GM21786 (cell line): ENCODE results near the gene ABLIM2.

Experiments
- ATAC-seq: cut with Tn5 transposase; IDR thresholded peaks from one replicate; pipeline ENCODE4 v1.9.1; 2021; ENCODE audit not compliant: unreplicated experiment

The ABLIM2 gene

GRCh38 chr4:8176547-8177399 lies 18.2 kb upstream of the ABLIM2 start:
- ATAC-seq = peak; percentile 71

- no peak for ATAC-seq
Measured at GRCh38 chr4:8175686-8176085, 17.1 kb upstream of the ABLIM2 start.

- no peak for ATAC-seq
Measured at GRCh38 chr4:8174970-8175369, 16.4 kb upstream of the ABLIM2 start.

DNA sequence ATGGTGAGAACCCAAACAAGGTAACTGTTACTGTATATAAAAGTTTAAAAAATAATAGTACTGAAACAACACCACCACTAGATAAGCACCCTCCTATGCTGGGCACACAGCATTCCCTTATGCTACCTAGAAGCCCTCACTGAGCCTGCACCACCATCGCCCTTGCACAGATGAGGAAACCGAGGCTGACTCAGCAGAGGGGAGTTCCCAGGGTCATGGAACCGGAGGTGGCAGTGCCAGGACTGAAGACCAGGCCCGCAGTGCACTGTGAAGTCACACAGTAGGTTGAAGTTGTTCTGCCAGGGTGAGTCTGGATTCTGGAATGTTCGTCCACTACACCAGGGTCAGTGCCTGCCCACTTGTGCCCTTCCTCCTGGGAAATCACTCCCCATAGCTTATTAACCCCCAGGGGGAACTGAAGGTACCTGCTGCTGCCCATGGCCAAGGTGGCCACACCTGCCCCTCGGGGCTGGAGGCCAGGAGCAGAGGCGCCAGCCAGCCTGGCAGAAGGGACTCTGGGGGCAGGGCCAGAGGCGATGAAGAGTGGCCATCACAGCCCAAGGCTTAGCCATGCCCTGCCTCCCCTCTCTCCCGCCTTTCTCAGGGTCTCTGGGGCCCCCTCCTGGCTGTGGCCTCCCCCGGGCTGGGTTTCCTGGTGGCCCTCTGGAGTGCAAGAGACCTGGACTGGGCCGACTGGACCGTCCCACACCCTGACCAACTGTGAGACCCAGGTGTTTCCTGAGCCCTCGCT lies 15.1 kb upstream of the ABLIM2 start:
- no peak for ATAC-seq

GRCh38 chr4:8171984-8172924 lies 13.6 kb upstream of the ABLIM2 start:
- ATAC-seq = peak; percentile 82

- ATAC-seq = no peak
Measured at GRCh38 chr4:8171266-8171665, 12.7 kb upstream of the ABLIM2 start.

DNA sequence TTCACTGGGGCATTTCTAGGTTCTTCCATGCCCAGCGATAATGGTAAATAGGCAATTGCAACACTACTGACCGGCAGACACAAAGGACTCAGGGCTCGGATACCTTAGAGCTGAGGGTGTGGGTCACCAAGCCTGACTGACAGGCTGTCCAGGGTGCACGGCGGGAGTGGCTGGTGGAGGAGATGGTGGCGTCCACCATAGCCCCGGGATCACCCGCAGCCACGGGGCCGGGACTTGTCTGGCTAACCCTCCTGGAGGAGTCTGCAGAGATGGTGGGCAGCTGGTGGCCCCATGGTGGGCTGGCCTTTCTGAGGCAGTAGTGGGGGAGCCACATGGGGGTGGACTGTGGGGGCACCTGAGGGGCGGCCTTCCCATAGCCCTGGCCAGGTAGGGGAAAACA lies 11.7 kb upstream of the ABLIM2 start:
- no peak for ATAC-seq

DNA sequence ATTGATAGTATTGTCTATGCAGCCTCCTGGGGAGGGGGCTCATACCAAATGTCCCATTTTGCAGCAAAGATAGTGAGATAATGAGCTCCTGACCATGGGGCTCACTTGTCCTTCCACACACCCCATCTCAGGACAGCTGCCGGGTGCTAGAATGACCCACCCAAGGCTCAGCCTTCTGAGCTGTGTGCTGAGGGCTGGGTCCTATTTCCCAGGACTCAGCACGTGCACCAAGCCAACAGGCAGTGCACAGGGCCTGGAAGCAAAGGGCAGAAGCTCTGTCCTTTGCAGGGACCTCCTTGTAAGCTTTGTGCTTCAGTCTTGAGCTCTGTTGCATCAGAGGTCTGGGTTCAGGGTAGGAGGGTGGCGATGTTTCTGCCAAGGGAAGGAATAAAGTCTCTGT lies 11.2 kb upstream of the ABLIM2 start:
- no peak for ATAC-seq

DNA sequence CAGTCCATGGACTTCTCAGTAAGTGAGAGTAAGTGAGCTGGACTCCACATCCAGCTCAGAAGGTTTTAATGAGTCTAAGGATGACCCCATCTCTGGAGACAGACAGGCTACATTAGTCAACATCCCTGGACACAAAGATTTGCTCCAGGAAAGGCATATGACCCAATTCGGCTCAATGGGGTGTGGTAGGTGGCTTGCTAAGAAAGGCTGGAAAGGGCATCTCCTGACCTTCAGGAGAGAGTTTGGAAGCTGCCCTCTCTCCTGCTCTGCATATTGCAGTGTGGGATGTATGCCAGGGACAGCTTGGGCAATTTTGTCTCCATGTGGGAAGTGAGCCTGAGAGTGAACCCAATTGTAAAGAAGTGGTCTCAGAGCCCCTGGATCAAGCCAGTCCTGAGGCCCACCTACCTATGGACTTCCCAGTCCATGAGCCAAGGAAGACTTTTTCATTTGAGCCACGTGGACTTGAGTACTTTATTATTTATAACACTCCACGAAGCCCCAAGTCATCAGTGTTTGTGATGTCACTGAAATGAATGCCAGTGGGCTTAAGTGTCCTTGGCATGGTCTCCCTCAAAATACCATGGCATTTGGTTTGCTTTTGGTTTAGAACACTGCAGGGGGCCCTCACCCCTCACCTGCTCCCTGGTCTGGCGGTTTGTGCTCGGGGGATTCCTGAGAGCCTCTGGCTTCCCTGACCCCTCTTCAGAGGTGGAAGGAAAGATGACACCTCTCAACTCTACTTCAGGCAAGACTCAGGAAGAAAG lies 10.4 kb upstream of the ABLIM2 start:
- no peak for ATAC-seq

- no peak for ATAC-seq
Measured at GRCh38 chr4:8168232-8168631, 9.6 kb upstream of the ABLIM2 start.

DNA sequence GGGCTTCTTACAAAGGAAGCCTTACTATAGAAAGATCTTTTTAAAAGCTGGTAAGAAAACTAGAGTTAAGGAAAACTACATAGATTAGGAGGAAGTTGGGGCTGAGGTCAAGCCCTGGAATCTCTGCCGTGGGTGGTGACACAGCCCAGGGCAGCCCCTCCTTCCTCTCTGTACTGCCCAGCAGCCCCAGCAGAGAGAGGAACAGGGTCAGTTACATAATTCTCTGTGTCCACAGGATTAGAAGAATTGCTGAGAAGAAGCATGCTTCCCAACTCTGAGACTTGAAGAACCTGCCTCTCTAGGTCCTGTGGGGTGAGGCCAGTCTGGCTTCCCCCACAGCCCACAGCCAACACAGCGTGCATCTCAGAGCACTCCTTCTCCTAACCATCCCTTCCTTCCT lies 9.2 kb upstream of the ABLIM2 start:
- no peak for ATAC-seq

DNA sequence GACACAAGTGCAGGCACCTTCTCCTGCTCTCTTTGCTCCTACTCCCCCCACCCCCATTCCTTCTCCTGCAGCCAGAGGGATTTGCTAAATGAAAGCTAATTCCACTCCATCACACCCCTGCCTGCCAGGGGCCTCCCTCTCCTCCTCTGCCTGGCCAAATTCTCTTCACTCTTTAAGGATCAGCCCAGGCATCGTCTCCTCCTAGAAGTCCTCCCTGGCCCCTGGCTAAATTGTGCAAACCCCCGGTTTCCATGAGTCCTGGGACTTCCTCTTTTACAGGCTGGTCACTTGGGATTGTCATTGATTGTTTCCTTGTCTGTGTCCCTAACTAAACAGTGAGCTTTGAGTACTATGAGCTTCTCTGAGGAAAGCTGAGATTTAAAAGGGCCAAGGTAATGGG lies 8.7 kb upstream of the ABLIM2 start:
- no peak for ATAC-seq

- ATAC-seq = no peak
Measured at GRCh38 chr4:8165374-8165896, 6.8 kb upstream of the ABLIM2 start.

- no peak for ATAC-seq
Measured at GRCh38 chr4:8164687-8165086, 6.1 kb upstream of the ABLIM2 start.

DNA sequence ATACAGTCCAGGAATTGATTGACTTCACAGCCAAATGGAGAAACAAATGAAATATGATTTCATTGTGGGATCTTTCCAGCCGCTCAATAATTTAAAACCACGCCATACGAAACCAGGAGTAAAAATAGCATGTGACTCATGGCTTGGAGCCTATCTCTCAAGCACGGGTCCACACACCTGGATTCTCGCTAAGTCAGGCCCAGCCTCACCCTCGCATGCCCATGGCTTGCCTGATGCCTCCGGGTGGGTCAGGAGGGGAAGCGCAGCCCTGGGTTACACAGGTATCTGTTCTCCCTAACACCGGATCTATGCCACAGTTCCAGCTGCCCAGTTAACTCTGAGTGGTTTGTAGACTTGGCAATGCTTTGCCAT lies 5.6 kb upstream of the ABLIM2 start:
- no peak for ATAC-seq

DNA sequence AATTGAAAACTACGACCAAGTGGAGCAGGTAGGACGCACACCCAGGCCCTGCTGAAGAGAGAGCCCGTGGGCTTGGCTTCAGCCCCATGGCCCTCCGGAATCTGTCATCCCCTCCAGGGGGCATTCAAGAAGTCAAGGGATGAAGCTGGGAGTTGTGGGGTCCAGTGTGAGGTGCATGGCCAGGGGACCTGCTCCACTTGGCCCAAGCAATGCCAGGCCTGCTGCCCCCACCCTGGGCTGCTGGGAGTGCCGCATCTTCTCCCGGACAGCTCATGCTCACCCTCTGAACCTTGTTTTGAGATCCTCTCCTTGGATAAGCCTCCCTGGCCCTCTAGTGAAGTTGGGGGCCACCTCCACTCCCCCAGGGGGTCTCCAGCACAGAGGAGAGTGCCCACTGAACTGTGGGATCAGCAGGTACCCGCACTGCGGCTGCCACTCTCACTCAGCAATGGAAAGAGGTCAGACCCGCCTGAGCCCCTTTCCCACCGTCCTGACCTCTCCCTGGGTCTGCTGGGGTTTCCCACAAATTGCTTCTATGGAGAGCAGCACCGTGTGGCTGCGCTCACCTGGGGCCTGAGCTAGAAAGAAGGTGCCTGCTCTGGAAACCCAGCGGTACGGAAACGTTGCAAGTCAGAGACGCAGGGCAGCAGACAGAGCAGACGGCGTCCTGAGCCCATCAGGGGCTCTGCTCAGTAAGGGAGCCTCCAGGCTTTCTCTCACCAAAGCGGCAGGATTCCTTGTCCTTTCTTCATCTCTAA lies 5.0 kb upstream of the ABLIM2 start:
- no peak for ATAC-seq

DNA sequence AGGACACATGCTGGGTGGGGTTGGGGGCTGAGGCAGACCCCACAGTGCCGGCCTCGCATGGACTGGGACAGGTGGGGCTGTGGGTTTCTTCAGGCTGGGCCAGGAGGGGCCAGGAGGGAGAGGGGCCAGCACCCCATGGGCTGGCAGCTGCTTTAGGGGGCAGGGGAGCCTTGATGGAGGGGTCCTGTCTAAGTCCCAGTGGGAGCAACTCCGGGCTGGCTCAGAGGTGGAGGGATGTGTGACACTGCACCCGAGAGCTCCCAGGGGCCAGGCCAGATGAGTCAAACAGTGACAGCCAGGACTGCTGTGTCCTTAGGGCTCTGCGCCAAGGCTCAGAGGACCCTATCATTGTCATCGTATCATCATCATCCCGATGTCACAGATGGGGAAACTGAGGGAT lies 4.4 kb upstream of the ABLIM2 start:
- no peak for ATAC-seq

DNA sequence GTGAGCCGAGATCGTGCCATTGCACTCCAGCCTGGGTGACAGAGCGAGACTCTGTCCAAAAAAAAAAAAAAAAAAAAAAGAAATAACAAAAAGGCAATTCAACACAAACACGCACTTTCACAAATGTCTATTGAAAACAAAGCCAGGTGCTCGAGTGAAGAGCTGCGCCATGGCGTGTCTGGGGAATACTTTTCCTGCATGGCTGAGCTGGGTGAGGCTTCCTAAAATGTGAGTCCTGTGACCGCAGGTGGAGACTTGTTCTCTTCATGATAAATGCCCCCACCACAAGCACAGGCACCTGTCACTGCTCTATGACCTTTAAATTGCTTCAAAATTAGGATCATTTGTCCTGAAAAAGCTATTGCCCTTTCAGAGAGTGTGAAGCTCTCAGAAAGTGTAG lies 4.0 kb upstream of the ABLIM2 start:
- ATAC-seq = no peak

DNA sequence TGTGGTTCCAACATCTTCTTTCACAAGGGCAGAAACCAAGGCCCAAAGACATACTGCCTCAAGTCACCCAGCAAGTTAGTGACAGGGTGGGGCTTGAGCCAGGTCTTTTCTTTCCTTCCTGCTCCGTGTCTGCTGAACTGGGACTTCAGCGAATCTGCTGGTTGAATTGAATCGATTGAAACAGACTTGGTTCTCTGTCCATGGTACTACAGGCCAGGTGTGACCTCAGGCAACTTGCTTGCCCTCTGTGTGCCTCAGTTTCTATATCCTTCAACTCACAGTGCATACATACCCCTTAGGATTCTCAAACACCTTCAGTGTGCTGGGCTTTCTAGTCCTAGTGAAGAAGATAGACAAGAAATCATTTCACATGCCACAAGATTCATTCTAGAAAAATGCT lies 2.0 kb upstream of the ABLIM2 start:
- ATAC-seq = no peak

- no peak for ATAC-seq
Measured at GRCh38 chr4:8160233-8160560, 1.6 kb upstream of the ABLIM2 start.
